GM23338 (cell line): ENCODE measurements around the gene SNTG2. TPM values are rescaled to one million over a fixed set of nuclear protein-coding genes. Genes with fewer than 3 reads are reported as not detected.

Source experiments
- ATAC-seq: fragments of 200-7000 bp; cut with Tn5 transposase; 3 replicates; pipeline ENCODE4 v1.9.1; 2020
- DNase-seq: peaks from one replicate; pipeline ENCODE4 v3.0.0-alpha.2; 2015; ENCODE audit warnings: low spot score
- H2AFZ ChIP-seq: fragments of 200-600 bp; sonication (generic); 2 replicates; pipeline ENCODE4 v1.8.0; 2016; ENCODE audit warnings: antibody characterized with exemption, mild to moderate bottlenecking, moderate library complexity
- H3F3A ChIP-seq: fragments of 200-600 bp; sonication (generic); replicated peaks from 2 replicates; pipeline ENCODE4 v1.8.0; 2017; ENCODE audit warnings: antibody characterized with exemption, mixed run types, low read depth
- H3K27ac ChIP-seq: fragments of 200-600 bp; sonication (generic); 2 replicates; pipeline ENCODE4 v1.6.1; 2016; ENCODE audit warnings: low read depth
- H3K27me3 ChIP-seq: fragments of 200-600 bp; sonication (generic); 2 replicates; pipeline ENCODE4 v1.8.0; 2016; ENCODE audit warnings: mild to moderate bottlenecking, mixed run types, moderate library complexity; ENCODE audit not compliant: insufficient read depth
- H3K36me3 ChIP-seq: fragments of 200-600 bp; sonication (generic); 2 replicates; pipeline ENCODE4 v1.8.0; 2016; ENCODE audit warnings: mild to moderate bottlenecking; ENCODE audit not compliant: insufficient read depth
- H3K4me1 ChIP-seq: fragments of 200-600 bp; sonication (generic); 2 replicates; pipeline ENCODE4 v1.8.0; 2016; ENCODE audit warnings: mild to moderate bottlenecking, moderate library complexity; ENCODE audit not compliant: insufficient read depth
- H3K4me2 ChIP-seq: fragments of 200-600 bp; sonication (generic); 2 replicates; pipeline ENCODE4 v1.7.1; 2017; ENCODE audit warnings: mixed run types
- H3K4me3 ChIP-seq: fragments of 200-600 bp; sonication (generic); 2 replicates; pipeline ENCODE4 v1.6.1; 2016; ENCODE audit warnings: mixed run types
- H3K79me2 ChIP-seq: fragments of 200-600 bp; sonication (generic); replicated peaks from 2 replicates; pipeline ENCODE4 v1.8.0; 2017; ENCODE audit warnings: mild to moderate bottlenecking; ENCODE audit not compliant: insufficient read depth
- H3K9me2 ChIP-seq: fragments of 200-600 bp; sonication (generic); 2 replicates; pipeline ENCODE4 v1.8.0; 2017; ENCODE audit not compliant: insufficient read depth
- H4K20me1 ChIP-seq: fragments of 200-600 bp; sonication (generic); replicated peaks from 2 replicates; pipeline ENCODE4 v1.8.0; 2017; ENCODE audit warnings: mild to moderate bottlenecking; ENCODE audit not compliant: insufficient read depth
- H3K27ac Mint-ChIP-seq: 2 replicates; pipeline ENCODE4 v1.8.0; 2020; ENCODE audit warnings: inconsistent platforms, mild to moderate bottlenecking, moderate library complexity, mixed read lengths
- H3K27me3 Mint-ChIP-seq: 3 replicates; pipeline ENCODE4 v1.8.0; 2022; ENCODE audit warnings: low read depth, mild to moderate bottlenecking, moderate library complexity, mixed read lengths, inconsistent platforms; ENCODE audit not compliant: insufficient read depth, poor library complexity
- H3K36me3 Mint-ChIP-seq: 3 replicates; pipeline ENCODE4 v1.8.0; 2021; ENCODE audit warnings: low read depth, mild to moderate bottlenecking, inconsistent platforms, moderate library complexity, mixed read lengths
- H3K4me1 Mint-ChIP-seq: 3 replicates; pipeline ENCODE4 v1.8.0; 2020; ENCODE audit warnings: mild to moderate bottlenecking, inconsistent platforms, mixed read lengths
- H3K4me3 Mint-ChIP-seq: 3 replicates; pipeline ENCODE4 v1.8.0; 2021; ENCODE audit warnings: moderate library complexity, mild to moderate bottlenecking, inconsistent platforms, mixed read lengths
- H3K9me3 Mint-ChIP-seq: 3 replicates; pipeline ENCODE4 v1.8.0; 2020; ENCODE audit warnings: moderate library complexity, mild to moderate bottlenecking, inconsistent platforms, mixed read lengths
- CREB1 ChIP-seq: fragments of 250-450 bp; sonication (Bioruptor Pico); IDR thresholded peaks from 2 replicates; pipeline ENCODE4 v1.5.0; 2020; ENCODE audit warnings: low read depth, mild to moderate bottlenecking, moderate library complexity
- CTCF ChIP-seq, 2 experiments: fragments of 200-600 bp in 1 of 2; sonication (generic) in 1 of 2; conservative IDR thresholded peaks; 2 replicates each; pipeline versions ENCODE4 v1.5.1 to v1.6.1; 2016 to 2017; ENCODE audit warnings: antibody characterized with exemption in 2 of 2, low read depth in 2 of 2, mild to moderate bottlenecking in 2 of 2, moderate library complexity in 1 of 2
- EZH2 ChIP-seq: fragments of 200-600 bp; sonication (generic); IDR thresholded peaks from one replicate; pipeline ENCODE4 v1.8.0; 2017; ENCODE audit warnings: antibody characterized with exemption, mild to moderate bottlenecking, low read depth; ENCODE audit not compliant: unreplicated experiment
- EZH2phosphoT487 ChIP-seq: fragments of 200-600 bp; sonication (generic); IDR thresholded peaks from one replicate; pipeline ENCODE4 v1.8.1; 2018; ENCODE audit warnings: antibody characterized with exemption; ENCODE audit not compliant: unreplicated experiment
- JUNB ChIP-seq: IDR thresholded peaks from one replicate; pipeline ENCODE4 v1.6.1; 2016; ENCODE audit warnings: antibody characterized with exemption; ENCODE audit not compliant: unreplicated experiment
- NANOG ChIP-seq: IDR thresholded peaks from 2 replicates; pipeline ENCODE4 v1.6.1; 2016; ENCODE audit warnings: antibody characterized with exemption, borderline replicate concordance
- POLR2AphosphoS5 ChIP-seq: IDR thresholded peaks from 2 replicates; pipeline ENCODE4 v1.6.1; 2016; ENCODE audit warnings: antibody characterized with exemption, low read depth
- STAT1 ChIP-seq: IDR thresholded peaks from one replicate; pipeline ENCODE4 v1.6.1; 2016; ENCODE audit warnings: antibody characterized with exemption; ENCODE audit not compliant: unreplicated experiment
- ZNF114 ChIP-seq: fragments of 250-450 bp; sonication (Bioruptor Pico); IDR thresholded peaks from 2 replicates; pipeline ENCODE4 v1.5.0; 2020; ENCODE audit warnings: mild to moderate bottlenecking, moderate library complexity
- ZNF331 ChIP-seq: fragments of 250-450 bp; sonication (Bioruptor Pico); IDR thresholded peaks from 2 replicates; pipeline ENCODE4 v1.5.0; 2020; ENCODE audit warnings: low read depth, mild to moderate bottlenecking, moderate library complexity
- polyA plus RNA-seq: library from polyadenylated mRNA; unstranded; fragments of >200 nt; fragmentation: Nextera tagmentation; extraction: Ambion mirVana; gene quantifications from 2 replicates; pipeline ENCODE4 v1.2.1, GENCODE V29; 2016
- total RNA-seq: library from RNA; depleted of rRNA; stranded (reverse); fragments of >200 nt; shearing (Covaris generic); gene quantifications from 2 replicates; pipeline ENCODE4 v1.2.3, GENCODE V29; 2014
- TF ChIP-seq, protein P1 (sequence below): IDR thresholded peaks from 2 replicates; pipeline ENCODE4 v1.6.1; 2016; ENCODE audit warnings: antibody characterized with exemption
- TF ChIP-seq, protein P2 (sequence below): fragments of 250-450 bp; sonication (Bioruptor Pico); IDR thresholded peaks from 2 replicates; pipeline ENCODE4 v1.5.0; 2020; ENCODE audit warnings: mild to moderate bottlenecking, moderate library complexity
- TF ChIP-seq, protein P3 (sequence below): IDR thresholded peaks from one replicate; pipeline ENCODE4 v1.6.1; 2018; ENCODE audit warnings: antibody characterized with exemption; ENCODE audit not compliant: unreplicated experiment

Gene SNTG2
- total and polyA plus RNA-seq, 2 experiments from 2014 or later = 27.5 to 60.4 TPM

DNA sequence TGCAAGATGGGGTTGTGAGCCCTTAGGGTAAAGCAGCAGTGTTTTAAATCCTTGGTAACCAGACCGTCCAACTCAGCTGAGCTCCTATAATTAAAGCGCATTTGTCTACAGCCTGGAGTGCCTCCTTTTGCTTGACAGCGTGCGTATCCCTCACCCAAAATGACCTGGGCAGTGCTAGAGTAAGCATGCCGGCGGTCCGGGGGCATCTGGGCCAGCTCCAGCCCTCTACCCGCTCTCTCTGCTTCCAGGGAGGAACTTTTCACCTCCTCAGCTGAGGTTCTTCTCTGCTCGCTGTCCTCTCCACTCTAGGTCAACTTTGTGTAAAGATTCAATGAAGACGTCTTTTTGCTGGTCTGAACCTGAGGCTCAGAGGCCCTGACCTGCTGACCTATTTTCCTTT is 360.2 kb downstream of the SNTG2 start:
- no peak for TF ChIP-seq POLR2AphosphoS5
- no peak for TF ChIP-seq EZH2phosphoT487
- TF ChIP-seq, protein P1, sequence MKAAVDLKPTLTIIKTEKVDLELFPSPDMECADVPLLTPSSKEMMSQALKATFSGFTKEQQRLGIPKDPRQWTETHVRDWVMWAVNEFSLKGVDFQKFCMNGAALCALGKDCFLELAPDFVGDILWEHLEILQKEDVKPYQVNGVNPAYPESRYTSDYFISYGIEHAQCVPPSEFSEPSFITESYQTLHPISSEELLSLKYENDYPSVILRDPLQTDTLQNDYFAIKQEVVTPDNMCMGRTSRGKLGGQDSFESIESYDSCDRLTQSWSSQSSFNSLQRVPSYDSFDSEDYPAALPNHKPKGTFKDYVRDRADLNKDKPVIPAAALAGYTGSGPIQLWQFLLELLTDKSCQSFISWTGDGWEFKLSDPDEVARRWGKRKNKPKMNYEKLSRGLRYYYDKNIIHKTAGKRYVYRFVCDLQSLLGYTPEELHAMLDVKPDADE = no peak
- no peak for TF ChIP-seq ZNF114 (CRISPR knock-in tag)
- TF ChIP-seq, protein P2, sequence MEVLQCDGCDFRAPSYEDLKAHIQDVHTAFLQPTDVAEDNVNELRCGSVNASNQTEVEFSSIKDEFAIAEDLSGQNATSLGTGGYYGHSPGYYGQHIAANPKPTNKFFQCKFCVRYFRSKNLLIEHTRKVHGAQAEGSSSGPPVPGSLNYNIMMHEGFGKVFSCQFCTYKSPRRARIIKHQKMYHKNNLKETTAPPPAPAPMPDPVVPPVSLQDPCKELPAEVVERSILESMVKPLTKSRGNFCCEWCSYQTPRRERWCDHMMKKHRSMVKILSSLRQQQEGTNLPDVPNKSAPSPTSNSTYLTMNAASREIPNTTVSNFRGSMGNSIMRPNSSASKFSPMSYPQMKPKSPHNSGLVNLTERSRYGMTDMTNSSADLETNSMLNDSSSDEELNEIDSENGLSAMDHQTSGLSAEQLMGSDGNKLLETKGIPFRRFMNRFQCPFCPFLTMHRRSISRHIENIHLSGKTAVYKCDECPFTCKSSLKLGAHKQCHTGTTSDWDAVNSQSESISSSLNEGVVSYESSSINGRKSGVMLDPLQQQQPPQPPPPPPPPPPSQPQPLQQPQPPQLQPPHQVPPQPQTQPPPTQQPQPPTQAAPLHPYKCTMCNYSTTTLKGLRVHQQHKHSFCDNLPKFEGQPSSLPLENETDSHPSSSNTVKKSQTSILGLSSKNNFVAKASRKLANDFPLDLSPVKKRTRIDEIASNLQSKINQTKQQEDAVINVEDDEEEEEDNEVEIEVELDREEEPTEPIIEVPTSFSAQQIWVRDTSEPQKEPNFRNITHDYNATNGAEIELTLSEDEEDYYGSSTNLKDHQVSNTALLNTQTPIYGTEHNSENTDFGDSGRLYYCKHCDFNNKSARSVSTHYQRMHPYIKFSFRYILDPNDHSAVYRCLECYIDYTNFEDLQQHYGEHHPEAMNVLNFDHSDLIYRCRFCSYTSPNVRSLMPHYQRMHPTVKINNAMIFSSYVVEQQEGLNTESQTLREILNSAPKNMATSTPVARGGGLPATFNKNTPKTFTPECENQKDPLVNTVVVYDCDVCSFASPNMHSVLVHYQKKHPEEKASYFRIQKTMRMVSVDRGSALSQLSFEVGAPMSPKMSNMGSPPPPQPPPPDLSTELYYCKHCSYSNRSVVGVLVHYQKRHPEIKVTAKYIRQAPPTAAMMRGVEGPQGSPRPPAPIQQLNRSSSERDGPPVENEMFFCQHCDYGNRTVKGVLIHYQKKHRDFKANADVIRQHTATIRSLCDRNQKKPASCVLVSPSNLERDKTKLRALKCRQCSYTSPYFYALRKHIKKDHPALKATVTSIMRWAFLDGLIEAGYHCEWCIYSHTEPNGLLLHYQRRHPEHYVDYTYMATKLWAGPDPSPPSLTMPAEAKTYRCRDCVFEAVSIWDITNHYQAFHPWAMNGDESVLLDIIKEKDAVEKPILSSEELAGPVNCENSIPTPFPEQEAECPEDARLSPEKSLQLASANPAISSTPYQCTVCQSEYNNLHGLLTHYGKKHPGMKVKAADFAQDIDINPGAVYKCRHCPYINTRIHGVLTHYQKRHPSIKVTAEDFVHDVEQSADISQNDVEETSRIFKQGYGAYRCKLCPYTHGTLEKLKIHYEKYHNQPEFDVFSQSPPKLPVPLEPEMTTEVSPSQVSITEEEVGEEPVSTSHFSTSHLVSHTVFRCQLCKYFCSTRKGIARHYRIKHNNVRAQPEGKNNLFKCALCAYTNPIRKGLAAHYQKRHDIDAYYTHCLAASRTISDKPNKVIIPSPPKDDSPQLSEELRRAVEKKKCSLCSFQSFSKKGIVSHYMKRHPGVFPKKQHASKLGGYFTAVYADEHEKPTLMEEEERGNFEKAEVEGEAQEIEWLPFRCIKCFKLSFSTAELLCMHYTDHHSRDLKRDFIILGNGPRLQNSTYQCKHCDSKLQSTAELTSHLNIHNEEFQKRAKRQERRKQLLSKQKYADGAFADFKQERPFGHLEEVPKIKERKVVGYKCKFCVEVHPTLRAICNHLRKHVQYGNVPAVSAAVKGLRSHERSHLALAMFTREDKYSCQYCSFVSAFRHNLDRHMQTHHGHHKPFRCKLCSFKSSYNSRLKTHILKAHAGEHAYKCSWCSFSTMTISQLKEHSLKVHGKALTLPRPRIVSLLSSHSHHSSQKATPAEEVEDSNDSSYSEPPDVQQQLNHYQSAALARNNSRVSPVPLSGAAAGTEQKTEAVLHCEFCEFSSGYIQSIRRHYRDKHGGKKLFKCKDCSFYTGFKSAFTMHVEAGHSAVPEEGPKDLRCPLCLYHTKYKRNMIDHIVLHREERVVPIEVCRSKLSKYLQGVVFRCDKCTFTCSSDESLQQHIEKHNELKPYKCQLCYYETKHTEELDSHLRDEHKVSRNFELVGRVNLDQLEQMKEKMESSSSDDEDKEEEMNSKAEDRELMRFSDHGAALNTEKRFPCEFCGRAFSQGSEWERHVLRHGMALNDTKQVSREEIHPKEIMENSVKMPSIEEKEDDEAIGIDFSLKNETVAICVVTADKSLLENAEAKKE (CRISPR knock-in tag) = no peak
- TF ChIP-seq ZNF331 (CRISPR knock-in tag) = no peak
- no peak for TF ChIP-seq JUNB
- no peak for TF ChIP-seq EZH2
- no peak for TF ChIP-seq STAT1
- no peak for TF ChIP-seq NANOG
- TF ChIP-seq CREB1 (CRISPR knock-in tag) = no peak
- no peak for TF ChIP-seq CTCF (conservative IDR thresholded peaks at IDR 0.05; ENCODE audit: low read depth in 2 of 2)
- TF ChIP-seq, protein P3, sequence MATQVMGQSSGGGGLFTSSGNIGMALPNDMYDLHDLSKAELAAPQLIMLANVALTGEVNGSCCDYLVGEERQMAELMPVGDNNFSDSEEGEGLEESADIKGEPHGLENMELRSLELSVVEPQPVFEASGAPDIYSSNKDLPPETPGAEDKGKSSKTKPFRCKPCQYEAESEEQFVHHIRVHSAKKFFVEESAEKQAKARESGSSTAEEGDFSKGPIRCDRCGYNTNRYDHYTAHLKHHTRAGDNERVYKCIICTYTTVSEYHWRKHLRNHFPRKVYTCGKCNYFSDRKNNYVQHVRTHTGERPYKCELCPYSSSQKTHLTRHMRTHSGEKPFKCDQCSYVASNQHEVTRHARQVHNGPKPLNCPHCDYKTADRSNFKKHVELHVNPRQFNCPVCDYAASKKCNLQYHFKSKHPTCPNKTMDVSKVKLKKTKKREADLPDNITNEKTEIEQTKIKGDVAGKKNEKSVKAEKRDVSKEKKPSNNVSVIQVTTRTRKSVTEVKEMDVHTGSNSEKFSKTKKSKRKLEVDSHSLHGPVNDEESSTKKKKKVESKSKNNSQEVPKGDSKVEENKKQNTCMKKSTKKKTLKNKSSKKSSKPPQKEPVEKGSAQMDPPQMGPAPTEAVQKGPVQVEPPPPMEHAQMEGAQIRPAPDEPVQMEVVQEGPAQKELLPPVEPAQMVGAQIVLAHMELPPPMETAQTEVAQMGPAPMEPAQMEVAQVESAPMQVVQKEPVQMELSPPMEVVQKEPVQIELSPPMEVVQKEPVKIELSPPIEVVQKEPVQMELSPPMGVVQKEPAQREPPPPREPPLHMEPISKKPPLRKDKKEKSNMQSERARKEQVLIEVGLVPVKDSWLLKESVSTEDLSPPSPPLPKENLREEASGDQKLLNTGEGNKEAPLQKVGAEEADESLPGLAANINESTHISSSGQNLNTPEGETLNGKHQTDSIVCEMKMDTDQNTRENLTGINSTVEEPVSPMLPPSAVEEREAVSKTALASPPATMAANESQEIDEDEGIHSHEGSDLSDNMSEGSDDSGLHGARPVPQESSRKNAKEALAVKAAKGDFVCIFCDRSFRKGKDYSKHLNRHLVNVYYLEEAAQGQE = no peak
- no peaks in the 10 kb centered on the region for H4K20me1 ChIP-seq
- Mint-ChIP-seq H3K4me3 (no peak overlapping the region), H3K9me3 (no peaks in the 10 kb centered on the region; the same call in 2 of the 3 replicates), H3K27me3 (peaks cover 8% of the 10 kb centered on the region), H3K4me1 (peaks cover 18% of the 10 kb centered on the region), H3K27ac (no peak overlapping the region), H3K36me3 (peaks cover 16% of the 10 kb centered on the region; the same call in 2 of the 3 replicates)
- peaks cover 21% of the 10 kb centered on the region for H3K9me2 ChIP-seq
- no peak overlapping the region for H3K27ac ChIP-seq
- H2AFZ ChIP-seq = no peak overlapping the region
- ATAC-seq (no peak), DNase-seq (no peak)
- H3F3A ChIP-seq = no peaks in the 10 kb centered on the region
- peaks cover 11% of the 10 kb centered on the region for H3K4me1 ChIP-seq
- H3K4me2 ChIP-seq = no peak overlapping the region
- H3K36me3 ChIP-seq = no peaks in the 10 kb centered on the region
- no peak overlapping the region for H3K4me3 ChIP-seq
- H3K27me3 ChIP-seq = no peaks in the 10 kb centered on the region
- no peaks in the 10 kb centered on the region for H3K79me2 ChIP-seq
